Raji (cell line): Measurements from ENCODE around the gene UCN2.

ENCODE experiments used
- POLR2A ChIP-seq: IDR thresholded peaks from 2 replicates; pipeline ENCODE4 v1.6.1; 2011; ENCODE audit warnings: low read depth, low read length, control low read depth; ENCODE audit not compliant: insufficient read depth

UCN2 gene

DNA sequence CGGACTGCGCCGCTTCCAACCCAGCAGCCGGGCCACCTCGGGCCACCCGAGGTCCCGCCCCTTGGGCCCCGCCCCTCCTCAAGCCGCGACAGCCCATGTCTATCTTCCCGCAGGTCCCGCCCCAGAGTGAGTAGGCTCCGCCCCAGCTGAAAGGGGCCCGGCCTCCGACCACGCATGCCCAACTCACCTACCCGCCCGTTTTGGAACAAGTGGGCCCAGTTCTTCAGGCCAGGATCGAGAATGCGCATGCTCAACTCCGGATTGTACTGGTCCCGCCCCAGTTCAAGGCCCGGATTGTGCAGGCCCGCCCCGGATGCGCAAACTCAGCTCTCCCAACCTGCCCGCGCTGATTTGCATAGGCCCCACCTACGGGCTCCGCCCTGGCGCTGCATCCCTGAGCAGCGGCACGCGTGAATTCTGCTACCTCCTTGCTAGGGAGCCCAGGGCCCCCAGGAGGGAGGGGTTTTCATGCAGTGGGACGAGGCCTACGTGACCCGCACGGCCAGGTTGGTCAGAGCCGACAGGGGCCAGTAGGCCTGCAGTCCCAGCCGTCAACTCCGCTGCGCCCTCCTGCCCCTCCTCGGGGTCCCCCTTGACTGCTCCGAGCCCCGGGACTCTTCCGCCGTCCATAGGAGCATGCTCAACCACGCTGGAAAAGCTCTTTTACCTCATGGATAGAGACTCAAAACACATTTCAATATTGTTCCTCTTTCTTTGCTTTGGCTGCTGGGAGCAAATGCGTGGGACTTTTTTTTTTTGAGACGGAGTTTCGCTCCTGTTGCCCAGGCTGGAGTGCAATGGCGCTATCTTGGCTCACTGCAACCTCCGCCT, 6.6 kb downstream of the UCN2 start, which contains the start of gene PFKFB4:
Gene PFKFB4 (minus strand): TSS at position 8 of the 831 bp plus-strand sequence. CDS start 26 bp downstream, outside the sequence.
- peak; percentile 86 for TF ChIP-seq POLR2A

DNA sequence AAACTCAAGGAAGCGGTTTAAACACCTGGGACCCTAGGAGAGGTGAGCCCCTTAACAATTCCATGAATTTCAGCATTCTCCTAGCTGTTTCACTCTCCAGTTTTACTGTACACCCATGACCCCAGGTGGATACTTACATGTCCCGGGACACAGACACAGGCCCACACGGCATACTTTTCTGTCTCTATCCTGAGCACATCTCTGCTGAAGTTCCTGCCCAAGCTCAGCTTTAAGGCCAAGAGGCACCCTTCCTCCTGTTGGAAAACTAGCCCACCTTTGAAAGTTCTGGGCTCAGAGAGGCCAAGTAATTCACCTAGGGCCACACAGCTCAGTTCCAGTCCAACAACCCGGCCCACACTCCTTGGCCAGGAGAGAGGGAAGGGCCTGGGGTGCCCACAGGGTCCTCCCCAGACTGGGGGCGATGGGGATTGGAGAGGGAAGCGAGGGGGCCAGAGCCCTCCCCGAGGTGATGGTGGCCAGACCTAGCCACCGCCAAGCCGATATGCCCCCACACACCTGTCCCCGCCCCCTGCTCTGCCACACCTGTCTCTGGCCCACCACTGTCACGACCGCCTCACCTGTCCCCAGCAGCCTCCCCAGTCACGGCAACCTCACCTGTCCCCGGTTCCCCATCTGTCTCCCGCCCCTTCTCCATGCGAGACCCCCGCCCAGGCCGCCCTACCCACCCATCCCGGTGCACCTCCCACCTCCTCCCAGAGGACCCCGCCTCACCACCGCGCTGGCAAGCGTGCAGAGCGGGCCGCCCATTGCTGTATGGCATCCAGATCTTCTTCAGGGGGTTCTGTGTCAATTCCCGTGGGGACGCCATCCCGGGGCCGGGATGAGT, 7.4 kb downstream of the UCN2 start:
- 0 out of 2 replicates have a peak, but pooled peaks have one; percentile 19 for TF ChIP-seq POLR2A

DNA sequence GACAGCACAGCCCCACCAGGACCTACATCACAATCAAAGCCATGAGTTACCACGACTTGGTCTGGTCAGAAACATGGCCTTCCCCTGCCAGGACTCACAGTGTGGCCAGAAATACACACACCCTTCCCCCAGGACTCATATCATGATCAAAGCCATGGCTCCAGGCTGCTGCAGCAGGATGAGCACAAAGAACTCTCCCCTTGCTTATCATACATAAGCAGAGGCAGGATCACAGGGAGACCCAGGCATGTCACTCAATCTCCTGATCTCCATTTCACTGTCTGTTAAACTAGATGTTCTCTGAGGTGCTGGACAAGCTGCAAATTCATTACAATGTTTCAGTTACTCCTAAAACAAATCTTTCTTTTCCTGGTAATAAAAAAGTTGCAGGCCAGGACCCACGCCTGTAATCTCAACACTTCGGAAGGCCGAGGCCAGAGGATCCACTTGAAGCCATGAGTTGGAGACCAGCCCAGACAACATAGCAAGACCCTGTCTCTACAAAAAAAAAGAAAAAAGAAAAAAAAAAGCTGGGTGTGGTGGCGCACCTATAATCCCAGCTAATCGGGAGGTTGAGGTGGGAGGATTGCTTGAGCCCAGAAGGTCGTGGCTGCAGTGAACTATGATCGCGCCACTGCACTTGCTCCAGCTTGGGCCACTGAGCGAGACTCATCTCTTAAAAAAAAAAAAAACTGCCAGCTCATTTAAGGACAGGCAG, 8.2 kb downstream of the UCN2 start:
- TF ChIP-seq POLR2A = no peak

DNA sequence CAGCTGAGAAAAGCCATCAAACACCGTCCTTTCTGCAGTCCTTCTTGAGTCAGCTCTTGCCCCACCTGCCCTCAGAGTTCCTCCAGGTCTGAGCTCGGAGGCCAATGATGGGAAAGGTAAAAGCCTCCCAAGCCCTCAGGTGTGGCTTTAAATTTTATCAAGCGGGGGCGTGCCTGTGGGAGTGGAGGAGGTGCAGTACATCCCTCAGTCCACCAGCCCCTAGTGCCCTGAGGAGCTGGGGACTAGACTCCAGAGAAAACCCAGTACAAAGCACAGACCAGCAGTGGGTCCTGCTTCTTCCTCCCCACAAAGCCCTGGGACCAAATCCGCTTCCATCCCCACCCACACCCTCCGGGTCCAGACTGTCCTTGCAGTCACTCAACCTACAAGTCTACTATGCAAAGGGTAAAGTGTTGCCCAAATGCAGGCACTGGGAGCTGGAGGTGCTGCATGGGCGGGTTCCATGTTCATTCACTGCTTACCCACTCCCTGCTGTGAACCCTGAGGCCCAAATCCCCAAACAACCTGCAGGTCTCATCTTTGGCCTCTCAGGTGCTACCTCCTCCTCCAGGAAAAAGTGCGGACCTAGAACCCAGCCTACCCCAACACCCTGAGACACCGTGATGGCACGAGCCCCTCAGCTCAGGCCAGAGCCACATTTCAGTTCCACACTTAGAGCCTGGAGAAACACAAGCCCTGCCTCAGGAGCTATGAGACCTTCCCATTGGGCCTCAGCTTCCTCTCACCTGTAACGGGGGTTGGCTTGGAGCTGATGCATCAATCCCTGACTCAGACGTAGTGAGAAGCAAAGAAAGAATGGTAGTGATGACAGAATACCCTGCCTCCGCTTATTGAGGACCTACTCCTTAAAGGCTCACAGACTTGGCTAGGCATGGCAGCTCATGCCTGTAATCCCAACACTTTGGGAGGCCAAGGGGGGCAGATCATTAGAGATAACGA, 9.4 kb downstream of the UCN2 start:
- no peak for TF ChIP-seq POLR2A

DNA sequence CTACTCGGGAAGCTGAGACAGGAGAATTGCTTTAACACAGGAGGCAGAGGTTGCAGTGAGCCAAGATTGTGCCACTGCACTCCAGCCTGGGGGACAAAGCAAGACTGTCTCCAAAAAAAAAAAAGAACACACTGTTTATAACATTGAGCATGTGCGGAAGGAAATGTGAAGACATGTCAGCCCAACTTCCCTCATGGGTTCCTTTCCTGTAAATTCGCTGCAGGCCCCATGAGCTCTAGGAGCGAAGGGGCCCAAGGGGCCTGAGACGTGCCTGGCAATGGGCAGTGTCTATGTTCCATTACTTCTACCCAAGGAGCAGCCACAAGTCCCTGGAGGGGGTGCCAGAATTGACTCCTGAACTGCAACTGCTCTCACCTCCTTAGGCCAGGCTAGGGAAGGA, 10.2 kb downstream of the UCN2 start:
- no peak for TF ChIP-seq POLR2A

DNA sequence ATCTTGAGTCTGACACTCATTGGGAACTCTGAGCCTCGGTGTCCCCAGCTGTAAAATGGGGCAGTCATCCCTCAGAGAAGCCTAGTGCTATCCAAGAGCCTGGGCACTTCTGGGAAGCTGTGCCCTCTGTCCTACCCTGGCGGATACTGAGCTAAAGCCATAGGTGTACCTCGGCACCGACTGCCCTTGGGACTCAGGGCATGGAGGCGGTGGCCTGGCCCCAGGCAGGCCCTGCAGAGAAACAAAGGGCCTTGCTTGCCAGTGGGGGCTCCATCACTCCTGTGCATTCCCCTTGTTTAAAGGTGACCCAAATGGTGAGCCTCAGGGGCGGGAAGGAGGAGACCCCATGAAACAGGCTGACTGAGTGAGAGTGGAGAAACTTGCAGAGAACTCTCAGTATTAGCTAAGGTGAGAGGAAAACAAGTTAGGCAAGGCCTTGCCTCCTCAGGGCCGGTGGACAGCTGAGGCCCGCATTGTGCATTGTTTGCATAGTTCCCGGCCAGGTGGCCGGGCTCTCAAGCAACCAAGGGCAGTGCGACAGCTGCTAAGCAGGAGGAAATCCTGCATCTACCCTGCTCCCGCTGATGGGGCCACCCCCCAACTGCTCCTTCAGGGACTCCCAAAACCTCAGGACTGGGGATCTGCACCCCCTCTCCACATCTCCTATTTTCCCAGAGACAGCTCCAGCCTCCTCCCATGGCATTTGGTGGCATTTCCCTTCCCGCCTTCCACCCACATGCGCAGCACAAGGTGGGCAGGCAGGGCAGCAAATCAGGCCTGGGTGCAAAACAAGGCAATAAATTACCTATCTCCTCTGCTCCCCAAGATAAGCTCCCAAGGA, 11.2 kb downstream of the UCN2 start:
- TF ChIP-seq POLR2A = no peak

DNA sequence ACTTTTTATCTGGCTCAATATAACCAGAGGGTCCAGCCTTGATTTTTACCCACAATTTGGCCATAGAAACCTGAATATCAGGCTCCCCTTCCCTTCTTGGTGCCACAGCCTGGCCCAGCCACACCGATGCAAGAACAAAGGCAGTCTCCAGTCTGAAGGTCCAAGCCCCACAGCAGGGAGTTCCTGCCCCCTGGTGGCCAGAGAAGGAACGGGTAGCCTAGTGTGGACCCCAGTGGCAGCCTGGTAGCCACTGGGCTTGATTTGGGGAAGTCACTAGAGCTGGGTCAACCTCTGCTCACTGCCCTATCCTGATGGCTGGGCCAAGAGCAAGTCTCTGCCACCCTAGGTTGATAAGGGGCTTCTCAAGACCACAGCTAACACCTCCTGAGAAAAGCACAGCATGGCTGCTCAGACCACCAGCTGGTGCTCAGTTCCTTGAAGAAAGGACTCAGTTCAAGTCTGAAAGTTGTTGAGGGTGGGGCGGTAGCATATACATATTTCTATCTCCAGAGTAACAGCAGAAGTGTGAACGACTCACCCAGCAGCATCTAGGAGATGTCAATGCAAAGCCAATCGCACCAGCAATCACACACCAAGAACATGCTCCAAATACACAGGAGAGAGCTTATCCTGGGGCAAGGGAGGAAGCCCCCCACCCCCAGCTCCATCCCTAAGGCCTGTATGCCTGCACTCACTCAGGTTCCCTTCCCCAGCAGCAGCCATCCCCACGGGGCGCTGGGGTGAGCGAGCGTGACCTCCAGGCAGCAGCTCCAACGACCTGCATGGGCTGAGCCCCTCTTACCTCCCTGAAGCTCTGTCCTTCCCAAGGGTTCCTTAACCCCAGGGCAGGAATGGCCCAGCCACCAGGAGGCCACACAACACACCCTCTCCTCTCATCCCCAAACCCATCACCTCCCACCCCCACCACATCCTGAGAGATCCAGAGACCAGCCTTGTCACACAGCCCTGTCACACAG, 14.6 kb downstream of the UCN2 start:
- 0 out of 2 replicates have a peak, but pooled peaks have one; percentile 21 for TF ChIP-seq POLR2A

DNA sequence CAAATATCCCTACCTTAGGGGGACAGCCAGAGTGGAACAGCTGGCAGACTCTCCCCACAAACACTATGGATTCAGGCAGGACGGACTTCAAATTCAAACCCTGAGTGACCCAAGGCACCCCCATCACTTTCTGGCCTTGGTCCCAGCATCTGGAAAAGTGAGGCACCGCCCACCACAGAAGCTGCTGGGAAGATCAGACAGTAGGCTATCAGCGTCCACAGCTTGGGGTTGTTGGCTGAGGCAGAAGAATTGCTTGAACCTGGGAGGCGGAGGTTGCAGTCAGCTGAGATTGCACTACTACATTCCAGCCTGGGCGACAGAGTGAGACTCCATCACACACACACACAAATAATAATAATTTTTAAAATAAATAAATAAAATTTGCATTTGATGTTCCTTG, 15.5 kb downstream of the UCN2 start:
- no peak for TF ChIP-seq POLR2A

DNA sequence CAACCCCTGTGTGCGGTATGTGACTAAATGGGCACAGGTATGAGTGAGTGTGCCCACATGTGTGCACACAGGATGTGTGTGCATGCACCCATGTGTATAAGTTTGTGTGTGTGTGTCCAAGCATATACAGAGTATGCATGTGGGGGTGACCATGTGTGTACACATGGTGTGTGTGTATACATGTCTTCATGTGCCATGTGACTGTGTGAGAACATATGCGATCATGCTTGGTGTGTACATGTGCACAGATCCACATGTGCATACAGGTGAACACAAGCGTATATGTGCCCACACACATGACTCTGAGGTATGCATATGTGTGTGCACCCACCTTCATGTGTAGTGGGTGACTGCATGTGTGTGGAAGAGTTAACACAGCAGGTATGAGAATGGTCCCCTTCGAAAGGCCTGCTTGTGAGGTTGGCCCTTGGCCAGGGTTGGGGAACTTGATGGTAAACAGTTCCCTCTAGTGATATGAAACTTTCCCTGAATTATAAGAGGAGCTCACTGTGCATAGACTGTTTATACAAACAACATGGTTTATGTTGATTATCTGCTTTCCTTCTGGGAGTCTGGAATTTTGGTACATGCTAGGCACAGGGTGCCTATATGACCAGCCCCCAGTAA, 17.3 kb downstream of the UCN2 start:
- TF ChIP-seq POLR2A = no peak

DNA sequence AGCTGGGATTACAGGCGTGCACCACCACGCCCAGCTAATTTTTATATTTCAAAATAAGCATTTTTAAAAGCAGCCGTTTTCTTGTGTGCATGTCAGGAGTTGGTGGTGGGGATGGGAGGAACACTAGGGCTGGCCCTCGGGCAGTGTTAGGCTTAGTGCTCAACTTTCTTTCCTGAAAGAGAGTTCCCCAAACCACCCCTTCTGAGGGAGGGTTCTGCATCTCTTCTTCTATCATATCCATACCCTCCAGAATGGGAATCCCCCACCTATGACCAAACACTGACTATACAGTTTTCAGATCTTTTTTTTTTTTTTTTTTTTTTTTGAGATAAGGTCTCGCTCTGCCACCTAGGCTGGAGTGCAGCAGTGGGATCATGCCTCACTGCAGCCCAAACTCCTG, 19.4 kb downstream of the UCN2 start:
- no peak for TF ChIP-seq POLR2A

DNA sequence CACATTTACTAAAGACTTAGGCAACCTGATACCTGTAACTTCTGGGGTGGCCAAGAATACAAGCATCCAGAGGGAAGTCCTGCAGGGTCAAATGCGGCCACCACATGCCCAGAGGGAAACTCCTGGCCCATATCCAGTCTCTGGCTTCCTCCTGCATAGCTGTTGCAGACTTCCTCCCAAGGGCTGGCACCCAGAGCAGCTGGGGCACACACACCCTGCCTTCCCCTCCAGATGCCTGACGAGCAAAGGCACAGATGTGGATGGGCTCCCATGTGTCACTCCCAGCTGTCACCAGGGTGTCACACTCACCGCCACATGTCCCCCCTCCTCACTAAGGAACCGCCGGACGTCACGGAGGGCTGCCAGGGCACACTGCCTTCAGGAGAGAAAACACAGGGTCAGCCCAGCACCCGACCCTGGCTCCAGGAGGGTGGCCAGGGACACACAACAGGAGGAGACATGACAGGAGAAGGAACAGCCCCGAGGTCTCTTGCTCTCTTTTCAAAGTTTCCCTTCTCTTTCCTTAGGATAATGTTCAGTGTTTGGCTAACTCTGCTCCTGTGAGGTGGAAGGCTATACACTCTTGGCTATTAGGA, 20.2 kb downstream of the UCN2 start:
- no peak for TF ChIP-seq POLR2A
